Glomerular visceral epithelial cell (primary cell): ENCODE results near the gene CPLANE2.
A peak's percentile ranks its signal among the peaks of the same experiment; 100 is the strongest.
"Not testable (repeated sequence)": the region's sequence is repeated elsewhere in the genome, so short reads cannot be mapped to it uniquely, and the experiment has no call there.

Source experiments
- DNase-seq: peaks from one replicate; pipeline ENCODE4 v3.0.0-alpha.2; 2016; ENCODE audit errors: extremely low spot score

Gene CPLANE2

GRCh38 chr1:16236511-16237342 lies at the start of gene CPLANE2:
Gene CPLANE2, minus strand, starts transcription at chr1:16237183. Its CDS starts 441 bp downstream, at chr1:16236742.
- DNase-seq = peak; percentile 93

GRCh38 chr1:16286122-16286521 lies 49.1 kb upstream of the CPLANE2 start:
- no peak for DNase-seq

GRCh38 chr1:16281765-16282164 lies 44.8 kb upstream of the CPLANE2 start:
- no peak for DNase-seq

GRCh38 chr1:16279186-16279585 lies 42.2 kb upstream of the CPLANE2 start:
- DNase-seq = no peak

GRCh38 chr1:16276302-16277030 lies 39.5 kb upstream of the CPLANE2 start:
- no peak for DNase-seq

GRCh38 chr1:16275591-16275990 lies 38.6 kb upstream of the CPLANE2 start:
- DNase-seq = peak; percentile 11

- DNase-seq = no peak
Observed at GRCh38 chr1:16267690-16268180, 30.8 kb upstream of the CPLANE2 start.

- no peak for DNase-seq
Observed at GRCh38 chr1:16266411-16267118, 29.6 kb upstream of the CPLANE2 start.

GRCh38 chr1:16262067-16262466 lies 25.1 kb upstream of the CPLANE2 start:
- DNase-seq = no peak

- peak; percentile 58 for DNase-seq
Observed at GRCh38 chr1:16260814-16261213, 23.8 kb upstream of the CPLANE2 start.

GRCh38 chr1:16258591-16259135 lies 21.7 kb upstream of the CPLANE2 start:
- DNase-seq = no peak

GRCh38 chr1:16257968-16258367 lies 21.0 kb upstream of the CPLANE2 start:
- no peak for DNase-seq

GRCh38 chr1:16257556-16257955 lies 20.6 kb upstream of the CPLANE2 start:
- not testable (repeated sequence) for DNase-seq

GRCh38 chr1:16256478-16256877 lies 19.5 kb upstream of the CPLANE2 start:
- no peak for DNase-seq

- peak; percentile 70 for DNase-seq
Observed at GRCh38 chr1:16254263-16254928, 17.4 kb upstream of the CPLANE2 start.

GRCh38 chr1:16253332-16253922 lies 16.4 kb upstream of the CPLANE2 start:
- DNase-seq = no peak

- DNase-seq = no peak
Observed at GRCh38 chr1:16252912-16253311, 15.9 kb upstream of the CPLANE2 start.

GRCh38 chr1:16251381-16251780 lies 14.4 kb upstream of the CPLANE2 start:
- no peak for DNase-seq

GRCh38 chr1:16250524-16251251 lies 13.7 kb upstream of the CPLANE2 start:
- peak; percentile 40 for DNase-seq

- no peak for DNase-seq
Observed at GRCh38 chr1:16249596-16250241, 12.7 kb upstream of the CPLANE2 start.
